GM19467 (cell line): ENCODE measurements around the gene PCDHGC3.

Experiments used
- ATAC-seq: cut with Tn5 transposase; IDR thresholded peaks from one replicate; pipeline ENCODE4 v1.9.1; 2021; ENCODE audit warnings: mild to moderate bottlenecking, moderate library complexity; ENCODE audit not compliant: unreplicated experiment

PCDHGC3 gene

GRCh38 chr5:141484641-141485311, 9.0 kb downstream of the PCDHGC3 start, which contains the start of gene PCDHGC4:
TSS of gene PCDHGC4 (plus strand) at chr5:141485030. CDS start at chr5:141485174, 144 bp downstream.
- no peak for ATAC-seq

GRCh38 chr5:141485321-141486055, 9.7 kb downstream of the PCDHGC3 start:
- ATAC-seq, result no peak

GRCh38 chr5:141486091-141486490, 10.3 kb downstream of the PCDHGC3 start:
- ATAC-seq, result no peak

GRCh38 chr5:141487131-141487530, 11.4 kb downstream of the PCDHGC3 start:
- no peak for ATAC-seq

GRCh38 chr5:141488591-141489561, 13.1 kb downstream of the PCDHGC3 start, which contains the start of gene PCDHGC5:
TSS of gene PCDHGC5 (plus strand) at chr5:141489081. CDS start at chr5:141489241, 160 bp downstream.
- no peak for ATAC-seq

- ATAC-seq, result no peak
Observed at GRCh38 chr5:141489841-141490240, 14.1 kb downstream of the PCDHGC3 start.

GRCh38 chr5:141490271-141490670, 14.5 kb downstream of the PCDHGC3 start:
- ATAC-seq, result no peak

GRCh38 chr5:141490771-141491170, 15.0 kb downstream of the PCDHGC3 start:
- no peak for ATAC-seq

- no peak for ATAC-seq
Observed at GRCh38 chr5:141491323-141492167, 15.8 kb downstream of the PCDHGC3 start.

GRCh38 chr5:141492168-141492885, 16.6 kb downstream of the PCDHGC3 start:
- no peak for ATAC-seq

- no peak for ATAC-seq
Observed at GRCh38 chr5:141493500-141494422, 18.0 kb downstream of the PCDHGC3 start.

- ATAC-seq, result no peak
Observed at GRCh38 chr5:141494761-141495452, 19.1 kb downstream of the PCDHGC3 start.

- no peak for ATAC-seq
Observed at GRCh38 chr5:141495453-141495811, 19.7 kb downstream of the PCDHGC3 start.

GRCh38 chr5:141496038-141496437, 20.3 kb downstream of the PCDHGC3 start:
- ATAC-seq, result no peak

- no peak for ATAC-seq
Observed at GRCh38 chr5:141501761-141502160, 26.0 kb downstream of the PCDHGC3 start.

GRCh38 chr5:141503681-141504080, 27.9 kb downstream of the PCDHGC3 start:
- ATAC-seq, result no peak

GRCh38 chr5:141504216-141504615, 28.4 kb downstream of the PCDHGC3 start:
- no peak for ATAC-seq
